GM10266 (cell line): ENCODE data around the gene ABHD17B.

ENCODE experiments used
- DNase-seq: peaks from one replicate; pipeline ENCODE4 v3.0.0; 2012; ENCODE audit errors: extremely low spot score
- TF ChIP-seq, protein P1 (sequence below): IDR thresholded peaks from 2 replicates; pipeline ENCODE4 v1.5.1; 2012; ENCODE audit warnings: mild to moderate bottlenecking, low read depth; ENCODE audit not compliant: control insufficient read depth, insufficient read depth; ENCODE audit errors: missing control alignments

ABHD17B gene

DNA sequence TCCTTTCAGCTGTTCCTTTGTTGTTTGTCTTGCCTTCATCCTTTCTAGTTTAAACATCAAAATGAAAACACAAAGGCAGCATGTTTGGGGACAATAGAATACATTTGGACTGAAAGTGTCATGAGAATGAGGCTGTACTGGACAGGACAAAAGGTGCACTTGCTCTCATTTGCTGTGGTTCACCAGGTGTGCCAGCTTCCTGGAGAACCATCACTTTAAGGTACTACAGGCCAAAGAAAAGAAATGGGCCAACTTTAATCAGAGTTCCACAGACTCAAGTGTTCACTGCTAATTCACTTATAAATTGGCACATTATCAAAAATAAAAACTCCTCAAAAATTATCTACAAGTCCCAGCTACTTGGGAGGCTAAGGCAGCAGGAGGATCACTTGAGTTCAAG, 53.8 kb downstream of the ABHD17B start:
- DNase-seq: no peak
- TF ChIP-seq, protein P1, sequence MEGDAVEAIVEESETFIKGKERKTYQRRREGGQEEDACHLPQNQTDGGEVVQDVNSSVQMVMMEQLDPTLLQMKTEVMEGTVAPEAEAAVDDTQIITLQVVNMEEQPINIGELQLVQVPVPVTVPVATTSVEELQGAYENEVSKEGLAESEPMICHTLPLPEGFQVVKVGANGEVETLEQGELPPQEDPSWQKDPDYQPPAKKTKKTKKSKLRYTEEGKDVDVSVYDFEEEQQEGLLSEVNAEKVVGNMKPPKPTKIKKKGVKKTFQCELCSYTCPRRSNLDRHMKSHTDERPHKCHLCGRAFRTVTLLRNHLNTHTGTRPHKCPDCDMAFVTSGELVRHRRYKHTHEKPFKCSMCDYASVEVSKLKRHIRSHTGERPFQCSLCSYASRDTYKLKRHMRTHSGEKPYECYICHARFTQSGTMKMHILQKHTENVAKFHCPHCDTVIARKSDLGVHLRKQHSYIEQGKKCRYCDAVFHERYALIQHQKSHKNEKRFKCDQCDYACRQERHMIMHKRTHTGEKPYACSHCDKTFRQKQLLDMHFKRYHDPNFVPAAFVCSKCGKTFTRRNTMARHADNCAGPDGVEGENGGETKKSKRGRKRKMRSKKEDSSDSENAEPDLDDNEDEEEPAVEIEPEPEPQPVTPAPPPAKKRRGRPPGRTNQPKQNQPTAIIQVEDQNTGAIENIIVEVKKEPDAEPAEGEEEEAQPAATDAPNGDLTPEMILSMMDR: no peak

- TF ChIP-seq, protein P1: no peak
- DNase-seq: no peak
Observed at GRCh38 chr9:71854811-71855210, 56.2 kb downstream of the ABHD17B start.

DNA sequence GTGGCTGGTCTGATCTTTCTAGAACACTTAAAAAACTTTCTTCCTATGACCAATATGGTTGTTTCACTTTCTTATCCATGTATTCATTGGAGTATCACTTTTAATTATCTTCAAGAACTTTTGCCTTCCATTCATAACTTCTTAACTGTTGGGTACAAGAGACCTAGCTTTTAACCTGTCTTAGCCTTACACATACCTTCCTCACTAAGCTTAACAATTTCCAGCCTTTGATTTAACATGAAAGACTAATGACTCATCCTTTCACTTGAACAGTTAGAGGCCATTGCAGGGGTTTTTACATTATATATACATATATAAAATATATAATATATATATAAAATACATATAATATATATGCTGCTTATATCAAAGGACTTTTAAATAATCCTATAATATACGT, 57.9 kb downstream of the ABHD17B start:
- DNase-seq: no peak
- TF ChIP-seq, protein P1: no peak

- DNase-seq: no peak
- TF ChIP-seq, protein P1: no peak
Observed at GRCh38 chr9:71850996-71851395, 60.0 kb downstream of the ABHD17B start.

DNA sequence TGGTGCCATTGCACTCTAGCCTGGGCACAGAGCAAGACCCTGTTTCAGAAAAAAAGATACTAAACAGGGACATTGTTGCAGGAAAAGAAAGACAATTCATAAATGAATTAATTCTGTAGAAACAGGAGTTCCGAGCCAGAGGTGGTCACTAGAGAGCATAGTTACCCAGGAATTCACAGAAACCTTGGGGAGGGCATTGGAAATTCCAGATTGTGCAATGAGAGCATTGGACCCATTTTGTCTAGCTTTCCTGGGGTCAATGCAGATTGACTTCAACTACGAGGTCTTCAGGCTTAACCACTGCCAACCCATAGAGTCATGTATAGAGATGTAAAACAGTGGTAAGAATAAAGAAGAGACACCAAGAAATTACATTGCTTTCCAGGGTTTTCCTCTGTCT, 63.1 kb downstream of the ABHD17B start:
- no peak for DNase-seq
- TF ChIP-seq, protein P1: no peak

DNA sequence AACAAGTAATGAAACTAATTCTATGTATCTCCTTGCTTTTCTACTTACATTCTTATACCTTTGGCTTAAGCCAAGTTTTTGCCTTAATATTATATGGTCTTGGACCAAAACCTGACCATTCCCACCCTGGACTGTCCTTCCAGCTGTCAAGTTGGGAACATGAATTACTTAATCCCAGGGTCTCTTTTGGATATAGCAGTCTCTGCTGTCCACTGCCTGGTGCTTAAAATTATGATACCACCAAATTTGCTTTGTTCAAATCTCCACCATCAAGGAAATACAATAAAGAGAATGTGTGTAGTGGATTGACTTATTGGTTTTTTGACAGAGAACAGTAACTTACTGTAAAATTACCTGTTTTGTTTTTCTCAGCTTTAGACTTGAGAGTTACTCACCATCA, 66.2 kb downstream of the ABHD17B start:
- TF ChIP-seq, protein P1: no peak
- no peak for DNase-seq

- DNase-seq: no peak
- TF ChIP-seq, protein P1: no peak
Observed at GRCh38 chr9:71839668-71840067, 71.3 kb downstream of the ABHD17B start.
